DMS153 (cell line): ENCODE data around the gene SMS.

Experiments
- DNase-seq: peaks from one replicate; lab custom pipeline; 2025; lab: John Stamatoyannopoulos, UW

Gene SMS

DNA sequence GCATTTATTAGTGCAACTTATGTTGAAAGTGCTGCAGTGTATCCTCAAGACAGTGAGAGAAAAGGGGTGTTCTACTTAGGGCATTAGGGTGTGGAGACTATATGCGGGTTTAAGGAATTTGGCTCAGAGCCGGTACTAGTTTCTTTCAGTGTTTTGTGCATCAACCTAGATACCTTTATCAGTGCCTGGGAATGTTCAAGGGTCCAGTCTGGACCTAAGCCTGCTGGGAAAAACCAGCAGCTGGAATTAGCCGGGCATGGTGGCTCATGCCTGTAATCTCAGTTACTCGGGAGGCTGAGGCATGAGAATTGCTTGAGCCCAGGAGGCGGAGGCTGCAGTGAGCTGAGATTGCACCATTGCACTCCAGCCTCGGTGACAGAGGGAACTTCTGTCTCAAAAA, 99.0 kb downstream of the SMS start:
- DNase-seq = no peak

DNA sequence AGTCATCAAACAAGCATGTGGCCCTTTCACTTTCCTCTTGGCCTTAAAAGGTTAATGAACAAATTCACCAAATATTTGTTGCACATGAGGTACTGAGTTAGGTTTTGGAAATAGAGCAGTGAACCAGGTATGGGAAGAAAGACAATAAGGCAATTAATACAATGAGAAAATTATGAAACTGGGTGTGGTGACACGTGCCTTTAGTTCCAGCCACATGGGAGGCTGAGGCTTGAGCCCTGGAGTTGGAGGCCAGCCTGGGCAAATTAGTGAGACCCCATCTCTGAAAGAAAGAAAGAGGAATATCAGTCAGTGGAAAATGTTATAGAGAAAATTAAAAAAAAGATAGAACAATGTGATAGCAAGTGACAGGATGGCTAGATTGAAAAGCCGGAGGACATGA, 99.7 kb downstream of the SMS start:
- DNase-seq = no peak

DNA sequence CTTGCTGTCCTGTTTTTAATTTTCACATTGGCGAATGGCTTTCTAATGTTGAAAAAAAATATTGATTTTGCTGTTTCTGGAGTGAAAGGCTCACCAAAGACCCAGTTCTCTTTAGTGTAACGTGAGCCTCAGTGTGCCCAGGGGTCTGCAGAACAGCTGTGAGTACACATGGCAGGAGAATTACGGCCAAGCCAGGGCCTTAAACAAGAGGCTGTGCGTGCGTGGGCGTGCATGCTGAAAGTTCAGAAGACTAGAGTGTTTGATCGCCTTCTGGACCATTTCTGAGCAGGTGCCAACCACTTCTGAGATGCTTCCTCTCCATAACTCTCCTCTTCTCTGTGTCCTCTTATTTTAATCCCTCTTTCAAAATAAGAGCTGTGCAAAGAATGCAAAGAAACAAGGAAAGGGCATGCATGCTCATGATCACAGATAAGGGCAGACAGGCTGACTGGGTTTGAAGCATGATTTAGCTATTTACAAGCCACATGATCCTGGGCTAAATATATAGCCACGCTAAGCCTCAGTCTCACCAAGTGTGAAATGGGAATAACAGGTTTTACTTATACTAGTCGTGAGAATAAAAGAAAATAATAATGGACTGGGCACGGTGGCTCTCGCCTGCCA, 101.5 kb downstream of the SMS start:
- DNase-seq = no peak

DNA sequence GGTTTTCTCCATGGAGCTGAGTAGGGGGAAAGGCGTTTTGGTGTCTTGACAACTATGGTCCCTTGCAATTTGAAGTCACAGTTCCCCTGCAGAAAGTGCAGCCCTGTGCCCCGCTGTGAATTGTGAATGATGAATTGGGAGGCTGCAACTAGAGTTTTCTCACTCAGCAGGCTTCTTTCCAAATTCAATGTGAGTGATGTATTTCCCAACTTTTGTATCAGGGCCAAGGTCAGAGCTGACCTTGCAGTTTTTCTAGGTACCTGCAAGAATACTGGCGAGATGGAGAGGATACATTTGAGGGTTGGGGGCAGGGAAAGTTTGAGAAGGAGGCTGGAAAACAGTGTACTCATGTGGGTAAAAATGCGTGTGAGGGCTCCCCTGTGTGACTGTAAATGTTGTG, 103.4 kb downstream of the SMS start:
- DNase-seq = no peak
